Neural crest cell (in vitro differentiated cells): ENCODE data around the gene METAP1. TPM values are rescaled to one million over a fixed set of nuclear protein-coding genes. Genes with fewer than 3 reads are reported as not detected.

Source experiments
- DNase-seq: peaks from one replicate; pipeline ENCODE4 v3.0.0; 2021; ENCODE audit warnings: low read depth, mixed read lengths, low spot score
- H3K27ac Mint-ChIP-seq: one replicate; pipeline ENCODE4 v1.8.0; 2021; ENCODE audit warnings: mild to moderate bottlenecking, mixed read lengths; ENCODE audit not compliant: unreplicated experiment
- H3K27me3 Mint-ChIP-seq: 2 replicates; pipeline ENCODE4 v1.8.0; 2021; ENCODE audit warnings: low read depth, mild to moderate bottlenecking, mixed read lengths
- H3K36me3 Mint-ChIP-seq: 2 replicates; pipeline ENCODE4 v1.8.0; 2021; ENCODE audit warnings: low read depth, mild to moderate bottlenecking, mixed read lengths
- H3K4me1 Mint-ChIP-seq: 2 replicates; pipeline ENCODE4 v1.8.0; 2021; ENCODE audit warnings: mixed read lengths
- H3K4me3 Mint-ChIP-seq: one replicate; pipeline ENCODE4 v1.8.0; 2021; ENCODE audit warnings: mild to moderate bottlenecking, mixed read lengths
- H3K9me3 Mint-ChIP-seq: 2 replicates; pipeline ENCODE4 v1.8.0; 2021; ENCODE audit warnings: mixed read lengths
- total RNA-seq: library from RNA; stranded (reverse); gene quantifications from 2 replicates; pipeline ENCODE4 v1.2.1, GENCODE V29; 2021
- TF ChIP-seq, protein P1 (sequence below): fragments of 200-600 bp; sonication (generic); conservative IDR thresholded peaks from 2 replicates; pipeline ENCODE4 v1.5.0; 2021; ENCODE audit warnings: antibody characterized with exemption, mild to moderate bottlenecking

Gene METAP1
- total RNA-seq, 1 donor from 2014 or later = 52.1 TPM

DNA sequence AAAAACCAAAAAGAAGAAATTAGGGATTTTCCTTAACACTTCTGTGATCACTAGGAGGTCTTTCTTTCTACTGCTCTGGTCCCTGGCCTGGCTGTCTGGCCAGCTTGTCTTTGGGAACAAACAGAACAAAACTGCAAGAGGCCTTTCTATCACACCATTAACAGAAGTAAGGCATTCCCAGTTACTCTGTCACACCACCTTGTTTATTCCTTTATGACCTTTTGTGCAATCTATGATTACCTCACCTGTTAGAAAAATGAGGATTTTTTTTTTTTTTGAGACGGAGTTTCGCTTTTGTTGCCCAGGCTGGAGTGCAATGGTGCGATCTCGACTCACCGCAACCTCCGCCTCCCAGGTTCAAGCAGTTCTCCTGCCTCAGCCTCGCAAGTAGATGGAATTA, 3.0 kb downstream of the METAP1 start:
- TF ChIP-seq, protein P1, sequence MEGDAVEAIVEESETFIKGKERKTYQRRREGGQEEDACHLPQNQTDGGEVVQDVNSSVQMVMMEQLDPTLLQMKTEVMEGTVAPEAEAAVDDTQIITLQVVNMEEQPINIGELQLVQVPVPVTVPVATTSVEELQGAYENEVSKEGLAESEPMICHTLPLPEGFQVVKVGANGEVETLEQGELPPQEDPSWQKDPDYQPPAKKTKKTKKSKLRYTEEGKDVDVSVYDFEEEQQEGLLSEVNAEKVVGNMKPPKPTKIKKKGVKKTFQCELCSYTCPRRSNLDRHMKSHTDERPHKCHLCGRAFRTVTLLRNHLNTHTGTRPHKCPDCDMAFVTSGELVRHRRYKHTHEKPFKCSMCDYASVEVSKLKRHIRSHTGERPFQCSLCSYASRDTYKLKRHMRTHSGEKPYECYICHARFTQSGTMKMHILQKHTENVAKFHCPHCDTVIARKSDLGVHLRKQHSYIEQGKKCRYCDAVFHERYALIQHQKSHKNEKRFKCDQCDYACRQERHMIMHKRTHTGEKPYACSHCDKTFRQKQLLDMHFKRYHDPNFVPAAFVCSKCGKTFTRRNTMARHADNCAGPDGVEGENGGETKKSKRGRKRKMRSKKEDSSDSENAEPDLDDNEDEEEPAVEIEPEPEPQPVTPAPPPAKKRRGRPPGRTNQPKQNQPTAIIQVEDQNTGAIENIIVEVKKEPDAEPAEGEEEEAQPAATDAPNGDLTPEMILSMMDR = no peak
- no peaks in the 10 kb centered on the region for H3K9me3 Mint-ChIP-seq
- H3K4me3 Mint-ChIP-seq = peak overlapping the region; percentile 82
- peaks cover 41% of the 10 kb centered on the region for H3K4me1 Mint-ChIP-seq
- no peaks in the 10 kb centered on the region for H3K27me3 Mint-ChIP-seq
- no peak overlapping the region for H3K27ac Mint-ChIP-seq
- H3K36me3 Mint-ChIP-seq = no peaks in the 10 kb centered on the region
- DNase-seq = no peak

DNA sequence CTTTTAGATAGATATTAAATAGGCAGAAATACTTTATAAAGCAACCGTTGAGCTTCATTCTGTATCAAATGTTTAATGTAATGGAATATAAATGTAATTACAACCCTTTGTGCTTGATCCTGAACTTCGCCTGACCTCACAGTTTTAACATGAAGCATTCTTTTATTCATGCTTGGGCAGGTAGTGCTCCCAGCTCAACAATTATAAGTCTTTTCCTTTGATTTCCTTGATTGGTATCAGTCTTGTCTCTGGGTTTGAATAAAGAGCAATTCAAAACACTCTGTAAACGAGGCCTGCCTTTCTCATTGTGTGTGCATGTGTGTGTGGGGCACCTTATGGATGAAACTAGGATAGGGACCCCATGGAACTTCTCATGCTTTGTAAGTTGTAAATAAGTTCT, 6.8 kb downstream of the METAP1 start:
- H3K27me3 Mint-ChIP-seq = no peaks in the 10 kb centered on the region
- no peak for DNase-seq
- TF ChIP-seq, protein P1 = no peak
- H3K4me1 Mint-ChIP-seq = peaks cover 27% of the 10 kb centered on the region
- H3K9me3 Mint-ChIP-seq = no peaks in the 10 kb centered on the region
- no peak overlapping the region for H3K27ac Mint-ChIP-seq
- no peaks in the 10 kb centered on the region for H3K36me3 Mint-ChIP-seq
- H3K4me3 Mint-ChIP-seq = no peak overlapping the region

- H3K4me3 Mint-ChIP-seq = no peak overlapping the region
- H3K9me3 Mint-ChIP-seq = peaks cover 16% of the 10 kb centered on the region
- DNase-seq = no peak
- TF ChIP-seq, protein P1 = no peak
- no peaks in the 10 kb centered on the region for H3K27me3 Mint-ChIP-seq
- peaks cover 3% of the 10 kb centered on the region for H3K4me1 Mint-ChIP-seq
- peak overlapping the region; percentile 23 for H3K27ac Mint-ChIP-seq
- peaks cover 27% of the 10 kb centered on the region for H3K36me3 Mint-ChIP-seq
Measured at GRCh38 chr4:99008051-99008450, 12.5 kb downstream of the METAP1 start.

- H3K36me3 Mint-ChIP-seq = peaks cover 58% of the 10 kb centered on the region
Measured at GRCh38 chr4:99011910-99012309, 16.4 kb downstream of the METAP1 start.

DNA sequence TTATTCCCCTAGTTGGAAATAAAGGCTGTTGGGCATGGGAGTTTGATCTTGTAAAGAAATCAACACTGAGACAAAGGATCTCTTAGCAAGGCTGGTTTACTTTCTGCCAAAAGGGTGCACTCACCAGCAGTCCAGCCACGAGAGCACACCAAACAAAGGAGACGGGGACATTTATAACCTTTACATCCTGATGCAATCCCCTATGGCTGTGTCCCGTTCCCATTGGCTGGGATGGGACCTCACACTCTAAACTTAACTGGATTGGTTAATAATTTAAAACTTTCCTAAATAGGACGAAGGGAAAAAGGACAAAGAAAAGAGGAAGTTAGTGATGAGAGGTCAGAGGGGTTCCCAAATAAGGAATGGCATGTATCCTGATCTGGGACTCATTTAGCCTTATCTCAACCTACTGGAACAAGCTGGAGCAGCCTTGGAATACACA, 17.9 kb downstream of the METAP1 start:
- Mint-ChIP-seq H3K9me3 (peaks cover 37% of the 10 kb centered on the region), H3K27ac (peak overlapping the region; percentile 63), H3K27me3 (no peaks in the 10 kb centered on the region), H3K4me3 (no peak overlapping the region), H3K4me1 (peaks cover 5% of the 10 kb centered on the region), H3K36me3 (peaks cover 67% of the 10 kb centered on the region)
- no peak for DNase-seq
- TF ChIP-seq, protein P1 = no peak

More at GRCh38 chr4:99011910-99012309, 16.4 kb downstream of the METAP1 start:
- DNase-seq = no peak
- H3K9me3 Mint-ChIP-seq = peaks cover 31% of the 10 kb centered on the region
- H3K4me3 Mint-ChIP-seq = no peak overlapping the region
- no peaks in the 10 kb centered on the region for H3K27me3 Mint-ChIP-seq
- H3K27ac Mint-ChIP-seq = no peak overlapping the region
- TF ChIP-seq, protein P1 = no peak
- H3K4me1 Mint-ChIP-seq = peaks cover 5% of the 10 kb centered on the region
